Fibroblast of skin of scalp (primary cell): Measurements from ENCODE around the gene LASP1NB.

Source experiments
- DNase-seq: peaks from one replicate; pipeline ENCODE4 v3.0.0-alpha.2; 2013

The LASP1NB gene

GRCh38 chr17:38967290-38967738 is 41.9 kb downstream of the LASP1NB start, which contains the start of gene FBXO47:
Gene FBXO47 (minus strand): TSS chr17:38967403. CDS start chr17:38963025, 4,378 bp downstream.
- DNase-seq, result peak; percentile 93

- DNase-seq, result no peak
Observed at GRCh38 chr17:38969281-38969680, 43.9 kb downstream of the LASP1NB start.

GRCh38 chr17:38970128-38970527 is 44.7 kb downstream of the LASP1NB start:
- DNase-seq, result no peak

- DNase-seq, result no peak
Observed at GRCh38 chr17:38970804-38971203, 45.4 kb downstream of the LASP1NB start.

GRCh38 chr17:38976187-38976551 is 50.8 kb downstream of the LASP1NB start:
- DNase-seq, result peak; percentile 64

- no peak for DNase-seq
Observed at GRCh38 chr17:38978180-38978579, 52.8 kb downstream of the LASP1NB start.
